Liver (tissue), 9 donors: ENCODE data around the gene RHO. TPM values are rescaled to one million over a fixed set of nuclear protein-coding genes. Genes with fewer than 3 reads are reported as not detected.
"Not testable (repeated sequence)": the region's sequence is repeated elsewhere in the genome, so short reads cannot be mapped to it uniquely, and the experiment has no call there.

ENCODE experiments used
- DNase-seq: peaks from one replicate; pipeline ENCODE4 v3.0.0-alpha.2; 2017; ENCODE audit warnings: low spot score
- H3K27ac ChIP-seq, 2 donors: one replicate each; pipeline ENCODE4 v1.7.0; 2013; ENCODE audit warnings: inconsistent platforms in 2 of 2, low read length in 2 of 2, control low read depth in 1 of 2, low read depth in 1 of 2, mild to moderate bottlenecking in 1 of 2
- H3K27me3 ChIP-seq, 4 donors: one replicate each; pipeline versions ENCODE4 v1.6.1 to v1.7.0; 2013; ENCODE audit warnings: low read length in 3 of 4, inconsistent platforms in 1 of 4, mild to moderate bottlenecking in 1 of 4, moderate library complexity in 1 of 4; ENCODE audit not compliant: control insufficient read depth in 4 of 4, insufficient read depth in 4 of 4
- H3K36me3 ChIP-seq, 4 donors: one replicate each; pipeline versions ENCODE4 v1.6.1 to v1.7.0; 2013; ENCODE audit warnings: low read length in 3 of 4, mild to moderate bottlenecking in 3 of 4, low read depth in 1 of 4, moderate library complexity in 1 of 4; ENCODE audit not compliant: control insufficient read depth in 4 of 4, insufficient read depth in 3 of 4
- H3K4me1 ChIP-seq, 4 donors: one replicate each; pipeline versions ENCODE4 v1.6.1 to v1.7.0; 2013; ENCODE audit warnings: low read length in 3 of 4, mild to moderate bottlenecking in 3 of 4, moderate library complexity in 1 of 4; ENCODE audit not compliant: control insufficient read depth in 4 of 4, insufficient read depth in 4 of 4
- H3K4me3 ChIP-seq, 3 donors: one replicate each; pipeline versions ENCODE4 v1.6.1 to v1.7.0; 2013; ENCODE audit warnings: low read length in 3 of 3, control low read depth in 1 of 3, low read depth in 1 of 3, mild to moderate bottlenecking in 1 of 3
- H3K9ac ChIP-seq, 2 donors: one replicate each; pipeline ENCODE4 v1.7.0; 2013; ENCODE audit warnings: low read length in 2 of 2, mild to moderate bottlenecking in 2 of 2, moderate library complexity in 2 of 2, control low read depth in 1 of 2, low read depth in 1 of 2
- H3K9me3 ChIP-seq, 4 donors: one replicate each; pipeline versions ENCODE4 v1.6.1 to v1.7.0; 2013; ENCODE audit warnings: low read length in 3 of 4; ENCODE audit not compliant: control insufficient read depth in 4 of 4
- ATF3 ChIP-seq: IDR thresholded peaks from 2 replicates; pipeline ENCODE4 v1.6.1; 2016; ENCODE audit warnings: antibody characterized with exemption
- EGR1 ChIP-seq, 2 donors: IDR thresholded peaks; 2 replicates each; pipeline ENCODE4 v1.6.1; 2016 to 2018; ENCODE audit warnings: antibody characterized with exemption in 2 of 2, low read depth in 2 of 2
- FOXA1 ChIP-seq: IDR thresholded peaks from 2 replicates; pipeline ENCODE4 v1.6.1; 2016; ENCODE audit warnings: antibody characterized with exemption
- FOXA2 ChIP-seq: IDR thresholded peaks from 2 replicates; pipeline ENCODE4 v1.6.1; 2016; ENCODE audit warnings: antibody characterized with exemption
- GABPA ChIP-seq, 2 donors: IDR thresholded peaks in 1 of 2; conservative IDR thresholded peaks in 1 of 2; 2 replicates each; pipeline ENCODE4 v1.6.1; 2016; ENCODE audit warnings: antibody characterized with exemption in 2 of 2, mild to moderate bottlenecking in 1 of 2, moderate library complexity in 1 of 2
- HNF4G ChIP-seq: IDR thresholded peaks from 2 replicates; pipeline ENCODE4 v1.6.1; 2016; ENCODE audit warnings: antibody characterized with exemption
- NR2F2 ChIP-seq: IDR thresholded peaks from 2 replicates; pipeline ENCODE4 v1.6.1; 2016; ENCODE audit warnings: antibody characterized with exemption
- RAD21 ChIP-seq, 2 donors: IDR thresholded peaks; 2 replicates each; pipeline ENCODE4 v1.6.1; 2016; ENCODE audit warnings: antibody characterized with exemption in 2 of 2, mild to moderate bottlenecking in 2 of 2
- RXRA ChIP-seq, 2 donors: IDR thresholded peaks; 2 replicates each; pipeline ENCODE4 v1.6.1; 2017 to 2018; ENCODE audit warnings: antibody characterized with exemption in 2 of 2, mild to moderate bottlenecking in 1 of 2
- SP1 ChIP-seq: IDR thresholded peaks from 2 replicates; pipeline ENCODE4 v1.6.1; 2018; ENCODE audit warnings: antibody characterized with exemption, mild to moderate bottlenecking
- YY1 ChIP-seq: IDR thresholded peaks from 2 replicates; pipeline ENCODE4 v1.6.1; 2016; ENCODE audit warnings: antibody characterized with exemption, mild to moderate bottlenecking
- WGBS: extraction: QIAGEN DNeasy Blood & Tissue Kit; methylation state at CpG from one replicate; pipeline ENCODE4 v1.1.7; 2013; 5-methylcytosine and 5-hydroxymethylcytosine counted together
- polyA plus RNA-seq, 2 donors: library from polyadenylated mRNA; stranded (reverse) in 1 of 2; unstranded in 1 of 2; fragments of 200-250 nt in 1 of 2; fragments of >200 nt in 1 of 2; fragmentation: Nextera tagmentation in 1 of 2; extraction: Ambion mirVana in 1 of 2; gene quantifications; one replicate each; pipeline versions ENCODE4 v1.2.1 to v1.2.3, GENCODE V29; 2013 to 2015
- total RNA-seq, 2 donors: library from RNA; depleted of rRNA; stranded (reverse); fragments of >200 nt; gene quantifications; one replicate each; pipeline ENCODE4 v1.2.3, GENCODE V29; 2014
- TF ChIP-seq, protein P1 (sequence below): fragments of 150-350 bp; IDR thresholded peaks from 2 replicates; pipeline ENCODE4 v1.5.1; 2017; ENCODE audit warnings: improper control_type of control experiment, low read depth, low read length; ENCODE audit not compliant: missing input control
- TF ChIP-seq, protein P2 (sequence below): IDR thresholded peaks from 2 replicates; pipeline ENCODE4 v1.6.1; 2016; ENCODE audit warnings: antibody characterized with exemption, mild to moderate bottlenecking
- donor health status: healthy.
- donor health status: healthy.
- donor health status: healthy.
- donor health status: healthy.
- donor health status: healthy.

The RHO gene
- total and polyA plus RNA-seq, 4 donors = not detected

GRCh38 chr3:129483870-129484269 is 44.6 kb upstream of the RHO start:
- H3K4me1 ChIP-seq = peaks cover 0 to 7% (median 3%) of the 10 kb centered on the region in 4 donors
- no peak for DNase-seq
- peaks cover 5 to 16% (median 11%) of the 10 kb centered on the region in 4 donors for H3K36me3 ChIP-seq
- no peak overlapping the region for H3K27ac ChIP-seq
- no peaks in the 10 kb centered on the region for H3K9me3 ChIP-seq
- no peaks in the 10 kb centered on the region for H3K27me3 ChIP-seq
- H3K9ac ChIP-seq = no peak overlapping the region
- no peak for TF ChIP-seq ATF3
- no peak for TF ChIP-seq FOXA2
- no peak for TF ChIP-seq GABPA (IDR thresholded peaks at IDR 0.05 in 1 of 2, conservative IDR thresholded peaks at IDR 0.05 in 1 of 2)
- TF ChIP-seq RAD21 (IDR thresholded peaks at IDR 0.05) = no peak
- no peak for TF ChIP-seq SP1
- TF ChIP-seq, protein P1, sequence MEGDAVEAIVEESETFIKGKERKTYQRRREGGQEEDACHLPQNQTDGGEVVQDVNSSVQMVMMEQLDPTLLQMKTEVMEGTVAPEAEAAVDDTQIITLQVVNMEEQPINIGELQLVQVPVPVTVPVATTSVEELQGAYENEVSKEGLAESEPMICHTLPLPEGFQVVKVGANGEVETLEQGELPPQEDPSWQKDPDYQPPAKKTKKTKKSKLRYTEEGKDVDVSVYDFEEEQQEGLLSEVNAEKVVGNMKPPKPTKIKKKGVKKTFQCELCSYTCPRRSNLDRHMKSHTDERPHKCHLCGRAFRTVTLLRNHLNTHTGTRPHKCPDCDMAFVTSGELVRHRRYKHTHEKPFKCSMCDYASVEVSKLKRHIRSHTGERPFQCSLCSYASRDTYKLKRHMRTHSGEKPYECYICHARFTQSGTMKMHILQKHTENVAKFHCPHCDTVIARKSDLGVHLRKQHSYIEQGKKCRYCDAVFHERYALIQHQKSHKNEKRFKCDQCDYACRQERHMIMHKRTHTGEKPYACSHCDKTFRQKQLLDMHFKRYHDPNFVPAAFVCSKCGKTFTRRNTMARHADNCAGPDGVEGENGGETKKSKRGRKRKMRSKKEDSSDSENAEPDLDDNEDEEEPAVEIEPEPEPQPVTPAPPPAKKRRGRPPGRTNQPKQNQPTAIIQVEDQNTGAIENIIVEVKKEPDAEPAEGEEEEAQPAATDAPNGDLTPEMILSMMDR = no peak
- no peak for TF ChIP-seq RXRA (IDR thresholded peaks at IDR 0.05)
- no peak for TF ChIP-seq FOXA1
- TF ChIP-seq NR2F2 = no peak
- TF ChIP-seq YY1 = no peak
- WGBS = 95% methylated on average over 8 of the region's 8 CpGs
- H3K4me3 ChIP-seq = no peak overlapping the region

DNA sequence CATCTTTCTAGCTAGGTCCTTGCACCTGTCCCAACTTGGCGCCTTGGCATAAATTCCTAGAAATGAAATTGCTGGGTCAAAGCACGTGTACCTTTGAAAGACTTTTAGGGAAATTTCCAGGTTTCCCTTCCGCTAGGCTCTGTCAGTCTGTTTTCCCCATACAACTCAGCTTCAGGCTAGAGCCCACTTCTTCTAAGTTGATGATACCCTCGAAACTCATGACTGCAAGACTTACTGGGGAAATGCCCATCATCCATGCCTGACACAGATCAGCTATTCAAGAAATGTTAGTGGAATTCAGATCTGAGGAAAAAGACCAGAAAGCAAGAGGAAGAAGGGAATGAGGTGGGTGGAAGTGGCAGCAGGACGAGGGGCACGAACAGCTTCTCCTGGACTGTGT is 43.3 kb upstream of the RHO start:
- not testable (repeated sequence) for H3K27ac ChIP-seq
- 91% methylated on average over 6 of the region's 6 CpGs for WGBS

DNA sequence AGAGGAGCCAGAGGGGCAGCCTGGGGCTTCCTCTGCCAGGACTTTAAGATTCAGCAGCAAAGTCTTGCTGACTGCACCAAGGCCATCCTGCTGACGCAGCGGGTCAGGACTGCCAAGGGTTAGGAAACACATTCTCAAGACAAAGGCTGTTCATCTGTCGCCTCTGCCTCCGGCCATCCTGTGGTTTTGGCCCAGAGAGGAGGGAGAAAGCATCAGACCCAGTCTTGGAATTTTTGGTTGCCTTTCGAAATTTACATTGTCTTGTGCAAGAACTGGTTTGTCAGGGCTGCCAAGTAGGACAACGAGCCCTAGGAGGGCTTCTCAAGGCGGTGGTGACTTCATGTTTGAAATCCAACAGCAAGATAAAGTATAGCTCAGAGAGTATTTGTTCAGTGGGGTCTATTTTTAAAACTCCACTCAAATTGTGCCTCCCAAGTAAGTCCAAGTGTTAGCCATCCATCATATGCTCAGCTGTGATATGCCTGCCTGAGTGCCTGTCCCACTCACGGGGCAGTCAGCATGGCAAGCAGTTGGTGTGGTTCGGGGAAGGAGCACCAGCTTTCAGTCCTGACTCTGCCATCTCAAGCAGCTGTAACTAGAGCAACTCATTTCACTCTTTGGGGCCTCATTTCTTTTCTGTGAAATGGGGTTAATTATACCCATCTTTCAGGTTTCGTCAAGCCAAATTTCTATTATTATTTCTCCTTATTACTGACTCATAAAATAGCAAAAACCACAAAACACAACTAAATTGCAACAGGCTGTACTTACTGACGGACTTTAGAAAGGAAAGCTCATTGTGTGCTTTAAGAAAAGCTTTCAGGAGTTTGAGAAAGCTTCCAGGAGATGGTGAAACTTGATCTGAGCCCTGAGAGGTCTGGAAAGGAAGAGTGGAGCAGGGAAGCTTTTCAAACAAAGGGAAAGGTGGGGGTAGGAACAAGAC is 42.4 kb upstream of the RHO start:
- Histone ChIP-seq H3K27ac (peak overlapping the region in 1 of 2 donors; percentile 60), H3K4me1 (peaks cover 0 to 14% (median 10%) of the 10 kb centered on the region in 4 donors), H3K27me3 (no peaks in the 10 kb centered on the region), H3K4me3 (no peak overlapping the region), H3K9me3 (no peaks in the 10 kb centered on the region), H3K36me3 (peaks cover 2 to 9% (median 5%) of the 10 kb centered on the region in 4 donors), H3K9ac (no peak overlapping the region)
- DNase-seq = peak; percentile 37
- WGBS = 79% methylated on average over 11 of the region's 11 CpGs
- TF ChIP-seq RAD21 (IDR thresholded peaks at IDR 0.05) = peak in 1 of 2 donors; percentile 18
- TF ChIP-seq HNF4G = no peak
- TF ChIP-seq EGR1 (IDR thresholded peaks at IDR 0.05; ENCODE audit: low read depth in 2 of 2) = no peak
- TF ChIP-seq YY1 = peak; percentile 25
- TF ChIP-seq NR2F2 = peak; percentile 95
- TF ChIP-seq, protein P2, sequence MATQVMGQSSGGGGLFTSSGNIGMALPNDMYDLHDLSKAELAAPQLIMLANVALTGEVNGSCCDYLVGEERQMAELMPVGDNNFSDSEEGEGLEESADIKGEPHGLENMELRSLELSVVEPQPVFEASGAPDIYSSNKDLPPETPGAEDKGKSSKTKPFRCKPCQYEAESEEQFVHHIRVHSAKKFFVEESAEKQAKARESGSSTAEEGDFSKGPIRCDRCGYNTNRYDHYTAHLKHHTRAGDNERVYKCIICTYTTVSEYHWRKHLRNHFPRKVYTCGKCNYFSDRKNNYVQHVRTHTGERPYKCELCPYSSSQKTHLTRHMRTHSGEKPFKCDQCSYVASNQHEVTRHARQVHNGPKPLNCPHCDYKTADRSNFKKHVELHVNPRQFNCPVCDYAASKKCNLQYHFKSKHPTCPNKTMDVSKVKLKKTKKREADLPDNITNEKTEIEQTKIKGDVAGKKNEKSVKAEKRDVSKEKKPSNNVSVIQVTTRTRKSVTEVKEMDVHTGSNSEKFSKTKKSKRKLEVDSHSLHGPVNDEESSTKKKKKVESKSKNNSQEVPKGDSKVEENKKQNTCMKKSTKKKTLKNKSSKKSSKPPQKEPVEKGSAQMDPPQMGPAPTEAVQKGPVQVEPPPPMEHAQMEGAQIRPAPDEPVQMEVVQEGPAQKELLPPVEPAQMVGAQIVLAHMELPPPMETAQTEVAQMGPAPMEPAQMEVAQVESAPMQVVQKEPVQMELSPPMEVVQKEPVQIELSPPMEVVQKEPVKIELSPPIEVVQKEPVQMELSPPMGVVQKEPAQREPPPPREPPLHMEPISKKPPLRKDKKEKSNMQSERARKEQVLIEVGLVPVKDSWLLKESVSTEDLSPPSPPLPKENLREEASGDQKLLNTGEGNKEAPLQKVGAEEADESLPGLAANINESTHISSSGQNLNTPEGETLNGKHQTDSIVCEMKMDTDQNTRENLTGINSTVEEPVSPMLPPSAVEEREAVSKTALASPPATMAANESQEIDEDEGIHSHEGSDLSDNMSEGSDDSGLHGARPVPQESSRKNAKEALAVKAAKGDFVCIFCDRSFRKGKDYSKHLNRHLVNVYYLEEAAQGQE = no peak
- TF ChIP-seq RXRA (IDR thresholded peaks at IDR 0.05) = peak in 1 of 2 donors; percentile 27
- no peak for TF ChIP-seq FOXA1

More for the DNA sequence above, 43.3 kb upstream of the RHO start:
- not testable (repeated sequence) for H3K9ac ChIP-seq, H3K4me3 ChIP-seq, DNase-seq, H3K27me3 ChIP-seq, H3K4me1 ChIP-seq, H3K9me3 ChIP-seq
- H3K36me3 ChIP-seq = peaks cover 2 to 11% (median 7%) of the 10 kb centered on the region in 4 donors
